Esophagus squamous epithelium (tissue), 4 donors: Measurements from ENCODE around the gene SCD5.

Experiments used
- CTCF ChIP-seq, 6 experiments: fragments of 450-650 bp in 4 of 6; fragments of 200-600 bp in 2 of 6; sonication (generic) in 2 of 6; IDR thresholded peaks; one replicate each; pipeline ENCODE4 v1.5.1; 2016 to 2019; ENCODE audit warnings: antibody characterized with exemption in 6 of 6, mild to moderate bottlenecking in 4 of 6, moderate library complexity in 4 of 6
- POLR2A ChIP-seq, 4 donors: fragments of 450-650 bp; IDR thresholded peaks; one replicate each; pipeline ENCODE4 v1.6.1; 2017; ENCODE audit warnings: antibody characterized with exemption in 4 of 4, mild to moderate bottlenecking in 4 of 4, moderate library complexity in 3 of 4

GRCh38 chr4:82711158-82711785, 87.3 kb downstream of the SCD5 start:
- no peak for TF ChIP-seq POLR2A (IDR thresholded peaks at IDR 0.05)
- peak in 1 of 6 experiments; percentile 23 for TF ChIP-seq CTCF (IDR thresholded peaks at IDR 0.05)
